HG02970 (cell line): ENCODE results near the gene SMIM43.
"Not testable (repeated sequence)": the region's sequence is repeated elsewhere in the genome, so short reads cannot be mapped to it uniquely, and the experiment has no call there.

ENCODE experiments used
- ATAC-seq: cut with Tn5 transposase; IDR thresholded peaks from one replicate; pipeline ENCODE4 v1.9.1; 2021; ENCODE audit warnings: mild to moderate bottlenecking, moderate library complexity, moderate number of reproducible peaks; ENCODE audit not compliant: unreplicated experiment, low FRiP score

Gene SMIM43

GRCh38 chr4:121784401-121784800 is 19.4 kb upstream of the SMIM43 start:
- no peak for ATAC-seq

GRCh38 chr4:121783210-121783609 is 18.2 kb upstream of the SMIM43 start:
- ATAC-seq = no peak

GRCh38 chr4:121778991-121779628 is 14.1 kb upstream of the SMIM43 start:
- no peak for ATAC-seq

- ATAC-seq = no peak
These were observed 12.7 kb upstream of the SMIM43 start for GRCh38 chr4:121777625-121778024.

- no peak for ATAC-seq
These were observed 11.8 kb upstream of the SMIM43 start for GRCh38 chr4:121776610-121777401.

GRCh38 chr4:121773883-121774282 is 8.9 kb upstream of the SMIM43 start:
- no peak for ATAC-seq

- no peak for ATAC-seq
These were observed 6.9 kb upstream of the SMIM43 start for GRCh38 chr4:121771869-121772268.

GRCh38 chr4:121769341-121769740 is 4.4 kb upstream of the SMIM43 start:
- no peak for ATAC-seq

GRCh38 chr4:121767166-121767565 is 2.2 kb upstream of the SMIM43 start:
- ATAC-seq = no peak

- ATAC-seq = no peak
These were observed 1.1 kb upstream of the SMIM43 start for GRCh38 chr4:121765971-121766538.

- no peak for ATAC-seq
These were observed 373 bp upstream of the SMIM43 start for GRCh38 chr4:121765368-121765705.

GRCh38 chr4:121764303-121764701 is 662 bp downstream of the SMIM43 start:
- ATAC-seq = no peak

- ATAC-seq = no peak
These were observed 4.8 kb downstream of the SMIM43 start for GRCh38 chr4:121760205-121760604.

GRCh38 chr4:121758925-121759568 is 5.9 kb downstream of the SMIM43 start:
- no peak for ATAC-seq

GRCh38 chr4:121752142-121752541 is 12.8 kb downstream of the SMIM43 start:
- ATAC-seq = not testable (repeated sequence)

GRCh38 chr4:121749225-121749624 is 15.7 kb downstream of the SMIM43 start:
- ATAC-seq = no peak

- ATAC-seq = no peak
These were observed 22.2 kb downstream of the SMIM43 start for GRCh38 chr4:121742794-121743193.

- no peak for ATAC-seq
These were observed 23.2 kb downstream of the SMIM43 start for GRCh38 chr4:121741751-121742150.

GRCh38 chr4:121740796-121741409 is 24.1 kb downstream of the SMIM43 start:
- ATAC-seq = no peak

GRCh38 chr4:121739575-121739974 is 25.4 kb downstream of the SMIM43 start:
- no peak for ATAC-seq
